HEK293T (cell line): Measurements from ENCODE around the gene NHSL2.

Experiments used
- BHLHE40 ChIP-seq: fragments of 450-650 bp; IDR thresholded peaks from 2 replicates; pipeline ENCODE4 v1.6.1; 2016; ENCODE audit warnings: mild to moderate bottlenecking, moderate library complexity, borderline replicate concordance
- CTBP1 ChIP-seq: fragments of 450-650 bp; IDR thresholded peaks from 2 replicates; pipeline ENCODE4 v1.6.1; 2016; ENCODE audit warnings: borderline replicate concordance
- ELF4 ChIP-seq: fragments of 450-650 bp; IDR thresholded peaks from 2 replicates; pipeline ENCODE4 v1.6.1; 2017; ENCODE audit warnings: antibody characterized with exemption
- HDGF ChIP-seq: fragments of 450-650 bp; IDR thresholded peaks from 2 replicates; pipeline ENCODE4 v1.6.1; 2017; ENCODE audit warnings: antibody characterized with exemption, borderline replicate concordance
- NFRKB ChIP-seq: fragments of 450-650 bp; IDR thresholded peaks from 2 replicates; pipeline ENCODE4 v1.6.1; 2016; ENCODE audit warnings: mild to moderate bottlenecking, moderate library complexity
- SP1 ChIP-seq: fragments of 450-650 bp; IDR thresholded peaks from 2 replicates; pipeline ENCODE4 v1.6.1; 2017
- TARDBP ChIP-seq: fragments of 450-650 bp; IDR thresholded peaks from 2 replicates; pipeline ENCODE4 v1.6.1; 2016

- TF ChIP-seq ELF4 = no peak
- no peak for TF ChIP-seq HDGF
- no peak for TF ChIP-seq BHLHE40
- TF ChIP-seq CTBP1 = no peak
- TF ChIP-seq NFRKB = no peak
- TF ChIP-seq TARDBP = no peak
- TF ChIP-seq SP1 = no peak
Measured at GRCh38 chrX:71949844-71950445, 39.3 kb downstream of the NHSL2 start.
